Activated CD8-positive, alpha-beta T cell treated with anti-CD3 and anti-CD28 coated beads, Interleukin-2, amount 10 ng/mL, durations not matched to agents 7 days and 5 days (primary cell): Measurements from ENCODE around the gene TMUB1. TPM values are rescaled to one million over a fixed set of nuclear protein-coding genes. Genes with fewer than 3 reads are reported as not detected.
"Not testable (repeated sequence)": the region's sequence is repeated elsewhere in the genome, so short reads cannot be mapped to it uniquely, and the experiment has no call there.

Experiments used
- ATAC-seq: fragments of 150-1000 bp; cut with Tn5 transposase; one replicate; pipeline ENCODE4 v1.10.0; 2021; ENCODE audit warnings: moderate library complexity
- CTCF ChIA-PET: fragments of 350-600 bp; sonication (Branson Sonifier 250); formaldehyde crosslinking; loops from one replicate; lab custom pipeline; 2021; ENCODE audit warnings: antibody characterized with exemption; lab: Charles Lee
- POLR2A ChIA-PET: fragments of 350-600 bp; sonication (Branson Sonifier 250); formaldehyde crosslinking; loops from one replicate; lab custom pipeline; 2021; ENCODE audit warnings: antibody characterized with exemption; lab: Charles Lee
- DNase-seq: peaks from one replicate; pipeline ENCODE4 v3.0.0-alpha.2; 2020
- H3K27ac Mint-ChIP-seq: one replicate; pipeline ENCODE4 v1.8.0; 2021; ENCODE audit warnings: mild to moderate bottlenecking, mixed read lengths
- H3K27me3 Mint-ChIP-seq: one replicate; pipeline ENCODE4 v1.8.0; 2021; ENCODE audit warnings: low read depth, mixed read lengths
- H3K36me3 Mint-ChIP-seq: one replicate; pipeline ENCODE4 v1.8.0; 2021; ENCODE audit warnings: low read depth, mixed read lengths
- H3K4me1 Mint-ChIP-seq: one replicate; pipeline ENCODE4 v1.8.0; 2021; ENCODE audit warnings: low read depth, mixed read lengths
- H3K4me3 Mint-ChIP-seq: one replicate; pipeline ENCODE4 v1.8.0; 2021; ENCODE audit warnings: mild to moderate bottlenecking, mixed read lengths
- H3K9me3 Mint-ChIP-seq: one replicate; pipeline ENCODE4 v1.8.0; 2022; ENCODE audit warnings: mixed read lengths; ENCODE audit not compliant: insufficient read depth
- total RNA-seq, 2 experiments: library from RNA; stranded (reverse); gene quantifications; one replicate each; pipeline ENCODE4 v1.2.3, GENCODE V29; 2021

TMUB1 gene
- total RNA-seq, 2 experiments from 2014 or later, result 76.7 to 82.6 TPM

- ChIA-PET POLR2A (no interaction called here), CTCF (no interaction called here)
- H3K9me3 Mint-ChIP-seq, result no peaks in the 10 kb centered on the region
Observed at GRCh38 chr7:151043959-151044358, 39.3 kb downstream of the TMUB1 start.

GRCh38 chr7:151043449-151043848, 39.8 kb downstream of the TMUB1 start:
- POLR2A ChIA-PET, CTCF ChIA-PET, H3K9me3 Mint-ChIP-seq: not testable (repeated sequence)

More at GRCh38 chr7:151043959-151044358, 39.3 kb downstream of the TMUB1 start:
- ATAC-seq (no peak), DNase-seq (no peak)
- Mint-ChIP-seq H3K36me3 (no peaks in the 10 kb centered on the region), H3K4me3 (no peak overlapping the region), H3K27me3 (no peaks in the 10 kb centered on the region), H3K27ac (no peak overlapping the region), H3K4me1 (peaks cover 12% of the 10 kb centered on the region)

GRCh38 chr7:151040616-151041375, 42.5 kb downstream of the TMUB1 start:
- peaks cover 17% of the 10 kb centered on the region for H3K4me1 Mint-ChIP-seq
- POLR2A ChIA-PET, result no interaction called here

More at GRCh38 chr7:151043449-151043848, 39.8 kb downstream of the TMUB1 start:
- H3K4me3 Mint-ChIP-seq, ATAC-seq, H3K27ac Mint-ChIP-seq, H3K36me3 Mint-ChIP-seq, DNase-seq, H3K27me3 Mint-ChIP-seq: not testable (repeated sequence)
- H3K4me1 Mint-ChIP-seq, result peaks cover 17% of the 10 kb centered on the region

GRCh38 chr7:151039850-151040548, 43.3 kb downstream of the TMUB1 start:
- DNase-seq (no peak), ATAC-seq (no peak)
- Mint-ChIP-seq H3K27me3 (no peaks in the 10 kb centered on the region), H3K4me1 (peaks cover 17% of the 10 kb centered on the region), H3K9me3 (no peaks in the 10 kb centered on the region), H3K27ac (peak overlapping the region; percentile 39), H3K36me3 (peaks cover 10% of the 10 kb centered on the region), H3K4me3 (no peak overlapping the region)
- ChIA-PET POLR2A (no interaction called here), CTCF (interaction anchor here (1.0 kb wide), 1 partner anchor 22 kb away, joined by 3 read pairs; no protein-coding TSS in a partner anchor)

More at GRCh38 chr7:151040616-151041375, 42.5 kb downstream of the TMUB1 start:
- Mint-ChIP-seq H3K27ac (no peak overlapping the region), H3K36me3 (peaks cover 7% of the 10 kb centered on the region), H3K9me3 (no peaks in the 10 kb centered on the region), H3K27me3 (no peaks in the 10 kb centered on the region), H3K4me3 (no peak overlapping the region)
- DNase-seq, result no peak
- ATAC-seq, result no peak
- CTCF ChIA-PET, result interaction anchor here (1.1 kb wide), 1 partner anchor 22 kb away, joined by 3 read pairs; no protein-coding TSS in a partner anchor

- ChIA-PET CTCF (interaction anchor here (0.9 to 1.0 kb wide), 3 partner anchors 11 to 77 kb away, joined by 3 to 4 read pairs (median 3); partner anchors contain the start of gene ABCB8), POLR2A (no interaction called here)
- no peak overlapping the region for H3K4me3 Mint-ChIP-seq
- ATAC-seq, result peak; percentile 67
- peaks cover 17% of the 10 kb centered on the region for H3K4me1 Mint-ChIP-seq
- peak; percentile 53 for DNase-seq
- no peaks in the 10 kb centered on the region for H3K9me3 Mint-ChIP-seq
- peak overlapping the region; percentile 39 for H3K27ac Mint-ChIP-seq
- H3K27me3 Mint-ChIP-seq, result no peaks in the 10 kb centered on the region
- H3K36me3 Mint-ChIP-seq, result peaks cover 10% of the 10 kb centered on the region
Observed at GRCh38 chr7:151038951-151039849, 44.1 kb downstream of the TMUB1 start.

GRCh38 chr7:151035902-151036301, 47.4 kb downstream of the TMUB1 start:
- Mint-ChIP-seq H3K27ac (no peak overlapping the region), H3K27me3 (no peaks in the 10 kb centered on the region)
- CTCF ChIA-PET, result no interaction called here

GRCh38 chr7:151035026-151035717, 48.1 kb downstream of the TMUB1 start:
- DNase-seq (no peak), ATAC-seq (no peak)
- CTCF ChIA-PET, result no interaction called here
- peaks cover 17% of the 10 kb centered on the region for H3K4me1 Mint-ChIP-seq
- no peak overlapping the region for H3K27ac Mint-ChIP-seq
- POLR2A ChIA-PET, result no interaction called here
- H3K9me3 Mint-ChIP-seq, result no peaks in the 10 kb centered on the region
- peaks cover 18% of the 10 kb centered on the region for H3K36me3 Mint-ChIP-seq
- H3K27me3 Mint-ChIP-seq, result no peaks in the 10 kb centered on the region
- H3K4me3 Mint-ChIP-seq, result no peak overlapping the region

More at GRCh38 chr7:151035902-151036301, 47.4 kb downstream of the TMUB1 start:
- POLR2A ChIA-PET, result no interaction called here
- H3K4me3 Mint-ChIP-seq, result no peak overlapping the region
- peaks cover 18% of the 10 kb centered on the region for H3K36me3 Mint-ChIP-seq
- peaks cover 17% of the 10 kb centered on the region for H3K4me1 Mint-ChIP-seq
- H3K9me3 Mint-ChIP-seq, result no peaks in the 10 kb centered on the region
- DNase-seq (no peak), ATAC-seq (no peak)

GRCh38 chr7:151034312-151035025, 48.8 kb downstream of the TMUB1 start:
- Mint-ChIP-seq H3K27ac (no peak overlapping the region), H3K9me3 (no peaks in the 10 kb centered on the region), H3K4me3 (no peak overlapping the region), H3K27me3 (no peaks in the 10 kb centered on the region), H3K4me1 (peaks cover 13% of the 10 kb centered on the region), H3K36me3 (peaks cover 18% of the 10 kb centered on the region)
- no peak for DNase-seq
- ChIA-PET CTCF (no interaction called here), POLR2A (no interaction called here)
- ATAC-seq, result no peak

- DNase-seq, result no peak
- ATAC-seq, result no peak
- peaks cover 11% of the 10 kb centered on the region for H3K4me1 Mint-ChIP-seq
- H3K9me3 Mint-ChIP-seq, result no peaks in the 10 kb centered on the region
- CTCF ChIA-PET, result no interaction called here
- peaks cover 19% of the 10 kb centered on the region for H3K36me3 Mint-ChIP-seq
- no peaks in the 10 kb centered on the region for H3K27me3 Mint-ChIP-seq
- H3K27ac Mint-ChIP-seq, result no peak overlapping the region
- POLR2A ChIA-PET, result no interaction called here
- no peak overlapping the region for H3K4me3 Mint-ChIP-seq
Observed at GRCh38 chr7:151033864-151034249, 49.4 kb downstream of the TMUB1 start.

GRCh38 chr7:151032936-151033863, 50.1 kb downstream of the TMUB1 start:
- H3K4me1 Mint-ChIP-seq, result peaks cover 11% of the 10 kb centered on the region
- no peaks in the 10 kb centered on the region for H3K9me3 Mint-ChIP-seq
- H3K27me3 Mint-ChIP-seq, result no peaks in the 10 kb centered on the region
- CTCF ChIA-PET, result interaction anchor here (0.6 to 1.2 kb wide), 2 partner anchors 14 to 78 kb away, joined by 3 read pairs; no protein-coding TSS in a partner anchor
- no peak for DNase-seq
- H3K4me3 Mint-ChIP-seq, result no peak overlapping the region
- ATAC-seq, result no peak
- POLR2A ChIA-PET, result interaction anchor here (1.0 kb wide), 1 partner anchor 47 kb away, joined by 3 read pairs; the partner anchor contains the start of gene FASTK
- peaks cover 22% of the 10 kb centered on the region for H3K36me3 Mint-ChIP-seq
- H3K27ac Mint-ChIP-seq, result no peak overlapping the region
